Neural progenitor cell (in vitro differentiated cells): ENCODE results near the gene NBEAL1. TPM values are rescaled to one million over a fixed set of nuclear protein-coding genes. Genes with fewer than 3 reads are reported as not detected.

Experiments
- DNase-seq: peaks from one replicate; pipeline ENCODE4 v3.0.0-alpha.2; 2016; ENCODE audit warnings: low spot score
- H2AFZ ChIP-seq: fragments of 200-600 bp; sonication (generic); replicated peaks from 2 replicates; pipeline ENCODE4 v1.6.1; 2016; ENCODE audit warnings: antibody characterized with exemption
- H3F3A ChIP-seq: fragments of 200-600 bp; sonication (generic); 2 replicates; pipeline ENCODE4 v1.6.1; 2016; ENCODE audit warnings: antibody characterized with exemption, low read depth
- H3K27ac ChIP-seq: fragments of 200-600 bp; sonication (generic); 2 replicates; pipeline ENCODE4 v1.5.1; 2016; ENCODE audit warnings: mild to moderate bottlenecking
- H3K27me3 ChIP-seq: fragments of 200-600 bp; sonication (generic); 2 replicates; pipeline ENCODE4 v1.6.1; 2016; ENCODE audit warnings: mild to moderate bottlenecking, moderate library complexity
- H3K36me3 ChIP-seq: fragments of 200-600 bp; sonication (generic); 2 replicates; pipeline ENCODE4 v1.5.1; 2016
- H3K4me1 ChIP-seq: fragments of 200-600 bp; sonication (generic); 2 replicates; pipeline ENCODE4 v1.6.1; 2016; ENCODE audit warnings: mixed run types
- H3K4me2 ChIP-seq: fragments of 200-600 bp; sonication (generic); 2 replicates; pipeline ENCODE4 v1.6.1; 2016
- H3K4me3 ChIP-seq: fragments of 200-600 bp; sonication (generic); 2 replicates; pipeline ENCODE4 v1.5.1; 2016
- H3K79me2 ChIP-seq: fragments of 200-600 bp; sonication (generic); 2 replicates; pipeline ENCODE4 v1.6.1; 2016; ENCODE audit warnings: low read depth
- H3K9ac ChIP-seq: fragments of 200-600 bp; sonication (generic); 2 replicates; pipeline ENCODE4 v1.6.1; 2016
- H3K9me3 ChIP-seq: fragments of 200-600 bp; sonication (generic); 2 replicates; pipeline ENCODE4 v1.5.1; 2016; ENCODE audit warnings: low read depth
- H4K20me1 ChIP-seq: fragments of 200-600 bp; sonication (generic); 2 replicates; pipeline ENCODE4 v1.6.1; 2016; ENCODE audit warnings: low read depth
- H3K27ac Mint-ChIP-seq: 3 replicates; pipeline ENCODE4 v1.8.0; 2021; ENCODE audit warnings: mixed read lengths
- H3K27me3 Mint-ChIP-seq: 2 replicates; pipeline ENCODE4 v1.8.0; 2022; ENCODE audit warnings: low read depth, mild to moderate bottlenecking, inconsistent platforms, moderate library complexity, mixed read lengths; ENCODE audit not compliant: insufficient read depth
- H3K36me3 Mint-ChIP-seq: 3 replicates; pipeline ENCODE4 v1.8.0; 2021; ENCODE audit warnings: mixed read lengths
- H3K4me1 Mint-ChIP-seq: 3 replicates; pipeline ENCODE4 v1.8.0; 2021; ENCODE audit warnings: mixed read lengths
- H3K4me3 Mint-ChIP-seq: 3 replicates; pipeline ENCODE4 v1.8.0; 2021; ENCODE audit warnings: mild to moderate bottlenecking, moderate library complexity, mixed read lengths
- H3K9me3 Mint-ChIP-seq: 3 replicates; pipeline ENCODE4 v1.8.0; 2020; ENCODE audit warnings: mixed read lengths
- EZH2 ChIP-seq: fragments of 200-600 bp; sonication (generic); IDR thresholded peaks from 2 replicates; pipeline ENCODE4 v1.6.1; 2017; ENCODE audit warnings: antibody characterized with exemption, mild to moderate bottlenecking, moderate library complexity
- EZH2phosphoT487 ChIP-seq: fragments of 200-600 bp; sonication (generic); IDR thresholded peaks from 2 replicates; pipeline ENCODE4 v1.6.1; 2017; ENCODE audit warnings: antibody characterized with exemption
- total RNA-seq: library from RNA; depleted of rRNA; stranded (reverse); fragments of >200 nt; gene quantifications from 2 replicates; pipeline ENCODE4 v1.2.3, GENCODE V29; 2015; ENCODE audit warnings: low replicate concordance
- TF ChIP-seq, protein P1 (sequence below): fragments of 200-600 bp; sonication (generic); IDR thresholded peaks from 2 replicates; pipeline ENCODE4 v1.5.1; 2017; ENCODE audit warnings: antibody characterized with exemption, mild to moderate bottlenecking

Gene NBEAL1
- total RNA-seq, 1 donor from 2014 or later, result 10.3 TPM

DNA sequence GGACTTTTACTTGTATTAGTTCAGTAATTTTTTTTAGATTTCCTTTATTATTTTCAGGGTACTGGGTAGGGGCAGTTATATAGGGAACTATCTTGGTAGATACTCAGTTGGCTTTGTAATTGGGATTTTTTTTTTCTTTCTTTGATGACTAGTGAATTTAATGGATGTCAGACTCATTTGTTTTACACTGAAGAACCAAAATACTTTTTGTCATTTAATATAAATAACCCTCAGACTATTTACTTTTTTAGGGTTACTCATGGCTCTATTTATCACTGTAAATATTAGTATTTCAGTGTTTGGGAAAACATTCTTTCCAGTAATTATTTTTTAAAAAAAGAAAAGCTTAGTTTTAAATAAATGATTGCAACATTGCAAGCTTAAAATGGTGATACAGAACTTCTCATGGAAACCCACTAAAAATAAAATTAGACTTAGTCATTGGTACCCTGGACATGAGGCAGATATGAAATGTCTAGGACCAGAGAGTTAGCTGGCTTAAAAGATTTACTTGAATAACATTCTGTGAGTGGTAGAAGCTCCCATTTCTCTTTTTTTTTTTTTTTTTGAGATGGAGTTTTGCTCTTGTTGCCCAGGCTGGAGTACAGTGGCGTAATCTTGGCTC, 149.7 kb downstream of the NBEAL1 start:
- Histone ChIP-seq H3K79me2 (no peaks in the 10 kb centered on the region), H4K20me1 (no peaks in the 10 kb centered on the region), H3F3A (no peaks in the 10 kb centered on the region), H3K27me3 (no peaks in the 10 kb centered on the region), H3K9me3 (peaks cover 3% of the 10 kb centered on the region), H3K27ac (no peak overlapping the region), H3K4me2 (no peak overlapping the region), H3K4me3 (no peak overlapping the region), H3K36me3 (no peaks in the 10 kb centered on the region), H3K4me1 (no peaks in the 10 kb centered on the region), H3K9ac (no peak overlapping the region), H2AFZ (no peak overlapping the region)
- DNase-seq, result no peak
- H3K9me3 Mint-ChIP-seq, result no peaks in the 10 kb centered on the region
- no peaks in the 10 kb centered on the region for H3K4me1 Mint-ChIP-seq
- no peak overlapping the region for H3K4me3 Mint-ChIP-seq
- TF ChIP-seq, protein P1, sequence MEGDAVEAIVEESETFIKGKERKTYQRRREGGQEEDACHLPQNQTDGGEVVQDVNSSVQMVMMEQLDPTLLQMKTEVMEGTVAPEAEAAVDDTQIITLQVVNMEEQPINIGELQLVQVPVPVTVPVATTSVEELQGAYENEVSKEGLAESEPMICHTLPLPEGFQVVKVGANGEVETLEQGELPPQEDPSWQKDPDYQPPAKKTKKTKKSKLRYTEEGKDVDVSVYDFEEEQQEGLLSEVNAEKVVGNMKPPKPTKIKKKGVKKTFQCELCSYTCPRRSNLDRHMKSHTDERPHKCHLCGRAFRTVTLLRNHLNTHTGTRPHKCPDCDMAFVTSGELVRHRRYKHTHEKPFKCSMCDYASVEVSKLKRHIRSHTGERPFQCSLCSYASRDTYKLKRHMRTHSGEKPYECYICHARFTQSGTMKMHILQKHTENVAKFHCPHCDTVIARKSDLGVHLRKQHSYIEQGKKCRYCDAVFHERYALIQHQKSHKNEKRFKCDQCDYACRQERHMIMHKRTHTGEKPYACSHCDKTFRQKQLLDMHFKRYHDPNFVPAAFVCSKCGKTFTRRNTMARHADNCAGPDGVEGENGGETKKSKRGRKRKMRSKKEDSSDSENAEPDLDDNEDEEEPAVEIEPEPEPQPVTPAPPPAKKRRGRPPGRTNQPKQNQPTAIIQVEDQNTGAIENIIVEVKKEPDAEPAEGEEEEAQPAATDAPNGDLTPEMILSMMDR, result no peak
- TF ChIP-seq EZH2phosphoT487, result no peak
- TF ChIP-seq EZH2, result no peak
- H3K27me3 Mint-ChIP-seq, result no peaks in the 10 kb centered on the region
- H3K27ac Mint-ChIP-seq, result no peak overlapping the region
- peaks cover 4% of the 10 kb centered on the region for H3K36me3 Mint-ChIP-seq

DNA sequence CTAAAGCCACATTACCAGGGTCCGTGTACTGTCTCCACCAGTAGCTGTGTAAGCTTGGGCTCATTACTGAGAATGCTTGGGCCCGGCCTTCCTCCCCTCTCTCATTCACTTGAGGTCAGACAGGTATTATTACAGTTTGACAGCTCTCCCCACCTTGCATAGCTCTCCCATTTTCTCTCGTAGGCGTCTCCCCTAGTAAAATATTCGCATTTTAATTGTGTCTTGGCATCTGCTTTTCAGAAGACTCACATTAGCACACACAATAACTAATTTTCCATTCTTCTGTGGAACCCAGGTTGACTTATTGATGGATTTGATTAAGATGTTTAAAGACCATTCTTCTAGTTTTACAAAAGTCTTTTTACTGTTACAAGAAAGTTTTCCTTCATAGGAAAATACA, 153.1 kb downstream of the NBEAL1 start:
- Mint-ChIP-seq H3K36me3 (peaks cover 4% of the 10 kb centered on the region), H3K9me3 (no peaks in the 10 kb centered on the region), H3K27ac (no peak overlapping the region), H3K4me1 (no peaks in the 10 kb centered on the region), H3K27me3 (no peaks in the 10 kb centered on the region), H3K4me3 (no peak overlapping the region)
- Histone ChIP-seq H3K9ac (no peak overlapping the region), H3K79me2 (no peaks in the 10 kb centered on the region), H3K4me3 (no peak overlapping the region), H2AFZ (no peak overlapping the region), H3K27ac (no peak overlapping the region), H4K20me1 (no peaks in the 10 kb centered on the region), H3F3A (no peaks in the 10 kb centered on the region), H3K27me3 (no peaks in the 10 kb centered on the region), H3K4me2 (no peak overlapping the region), H3K9me3 (peaks cover 3% of the 10 kb centered on the region), H3K4me1 (no peaks in the 10 kb centered on the region), H3K36me3 (no peaks in the 10 kb centered on the region)
- TF ChIP-seq EZH2, result no peak
- TF ChIP-seq, protein P1, result no peak
- TF ChIP-seq EZH2phosphoT487, result no peak
- DNase-seq, result no peak

GRCh38 chr2:203170502-203170901, 155.8 kb downstream of the NBEAL1 start:
- H2AFZ ChIP-seq, result no peak overlapping the region
- H4K20me1 ChIP-seq, result no peaks in the 10 kb centered on the region
- H3K9me3 ChIP-seq, result no peaks in the 10 kb centered on the region
- H3K27ac ChIP-seq, result no peak overlapping the region
- no peaks in the 10 kb centered on the region for H3K79me2 ChIP-seq
- TF ChIP-seq, protein P1, result no peak
- Mint-ChIP-seq H3K36me3 (peaks cover 2% of the 10 kb centered on the region), H3K4me1 (no peaks in the 10 kb centered on the region), H3K27ac (no peak overlapping the region), H3K4me3 (no peak overlapping the region), H3K9me3 (no peaks in the 10 kb centered on the region), H3K27me3 (no peaks in the 10 kb centered on the region)
- H3K4me2 ChIP-seq, result no peak overlapping the region
- H3K4me1 ChIP-seq, result no peaks in the 10 kb centered on the region
- H3K9ac ChIP-seq, result no peak overlapping the region
- H3K36me3 ChIP-seq, result no peaks in the 10 kb centered on the region
- no peak overlapping the region for H3K4me3 ChIP-seq
- H3F3A ChIP-seq, result no peaks in the 10 kb centered on the region
- no peaks in the 10 kb centered on the region for H3K27me3 ChIP-seq
- DNase-seq, result no peak
